CD4-positive, alpha-beta T cell treated with Interleukin-6 for 4 hours (primary cell): ENCODE measurements around the gene RSPRY1.
"Not testable (repeated sequence)": the region's sequence is repeated elsewhere in the genome, so short reads cannot be mapped to it uniquely, and the experiment has no call there.

Source experiments
- DNase-seq: peaks from one replicate; pipeline ENCODE4 v3.0.0-alpha.2; 2020; ENCODE audit warnings: mixed read lengths

RSPRY1 gene

DNA sequence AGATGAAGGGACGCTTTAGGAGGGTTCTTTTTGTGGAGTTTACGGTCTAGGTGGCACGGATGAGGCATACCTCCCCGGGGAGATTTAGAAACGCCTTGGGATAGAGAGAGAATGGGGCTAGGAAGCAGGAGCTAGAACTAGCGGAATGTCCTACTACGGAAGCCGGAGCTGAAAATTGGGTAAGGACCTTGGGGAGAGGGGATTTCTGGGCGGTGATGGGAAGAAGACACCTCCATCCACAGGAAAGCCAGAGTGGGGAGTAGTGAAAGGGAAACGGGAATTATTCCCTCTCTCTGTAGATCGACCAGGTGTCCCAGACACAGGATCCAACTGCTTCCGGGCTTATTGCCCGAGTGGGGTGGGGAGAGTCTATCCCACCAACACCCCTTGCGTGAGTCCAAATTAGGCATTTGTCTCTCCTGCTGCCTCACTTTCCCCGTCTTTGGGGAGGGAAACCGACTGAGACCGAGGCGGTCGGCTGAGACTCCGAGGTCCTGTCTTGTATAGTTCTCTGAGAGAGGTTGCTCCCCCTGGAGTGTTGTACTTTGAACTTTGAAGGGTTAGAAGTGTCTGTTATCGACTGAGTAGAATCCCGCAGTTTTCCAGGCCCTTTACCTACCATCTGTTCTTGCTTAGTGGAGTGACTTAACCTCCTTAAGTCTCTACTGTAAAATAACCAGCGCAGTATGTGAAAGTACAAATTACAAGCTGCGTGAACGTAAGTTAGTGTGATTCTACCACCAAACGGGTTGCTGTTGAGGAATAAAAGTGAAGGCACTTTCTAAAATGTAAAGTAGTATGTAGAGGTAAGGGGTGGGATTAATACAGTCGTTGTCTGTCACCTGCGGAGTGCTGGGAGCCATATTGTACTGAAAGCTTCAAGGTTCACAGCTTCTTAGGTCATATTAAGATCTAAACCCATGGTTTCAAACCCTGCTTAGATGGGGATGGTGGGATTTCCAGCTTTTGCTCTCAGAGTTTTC lies 1.0 kb downstream of the RSPRY1 start:
- peak; percentile 14 for DNase-seq

DNA sequence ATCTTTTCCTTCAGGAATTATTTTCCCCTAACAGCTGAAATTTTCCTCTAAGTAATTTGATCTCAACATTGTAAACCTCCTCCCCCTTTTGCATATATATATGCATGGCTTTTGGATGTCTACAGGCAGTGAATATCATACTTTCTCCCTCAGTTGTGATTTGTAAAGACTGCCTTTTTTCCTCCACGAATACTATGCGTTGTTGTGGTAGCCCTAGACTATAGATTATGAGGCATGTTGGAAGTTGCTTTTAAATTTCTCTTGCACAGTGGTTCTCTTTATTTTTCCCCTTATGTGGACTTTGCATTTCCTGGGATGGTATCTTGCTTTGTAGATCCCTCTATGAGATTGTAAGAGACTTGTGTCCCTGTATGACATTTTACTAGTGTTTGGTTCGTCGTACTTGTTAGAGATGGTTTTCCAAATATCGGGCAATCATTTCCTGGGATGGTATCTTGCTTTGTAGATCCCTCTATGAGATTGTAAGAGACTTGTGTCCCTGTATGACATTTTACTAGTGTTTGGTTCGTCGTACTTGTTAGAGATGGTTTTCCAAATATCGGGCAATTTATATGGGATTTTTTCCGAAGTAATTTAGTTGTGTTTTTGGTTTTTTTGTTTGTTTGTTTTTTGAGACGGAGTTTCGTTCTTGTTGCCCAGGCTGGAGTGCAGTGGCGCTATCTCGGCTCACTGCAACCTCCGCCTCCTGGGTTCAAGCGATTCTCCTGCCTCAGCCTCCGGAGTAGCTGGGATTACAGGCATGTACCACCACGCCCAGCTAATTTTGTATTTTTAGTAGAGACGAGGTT lies 2.0 kb downstream of the RSPRY1 start:
- not testable (repeated sequence) for DNase-seq

DNA sequence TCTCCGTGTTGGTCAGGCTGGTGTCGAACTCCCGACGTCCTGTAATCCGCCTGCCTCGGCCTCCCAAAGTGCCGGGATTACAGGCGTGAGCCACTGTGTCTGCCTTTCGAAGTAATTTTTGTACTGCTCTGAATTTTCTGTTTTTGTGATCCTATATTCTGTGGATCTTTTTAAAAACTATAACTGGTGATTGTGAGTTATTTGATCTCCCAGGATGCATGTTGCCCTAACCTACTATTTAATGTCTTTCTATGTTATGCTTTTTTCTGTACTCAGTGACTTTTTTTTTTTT lies 2.5 kb downstream of the RSPRY1 start:
- DNase-seq = no peak

DNA sequence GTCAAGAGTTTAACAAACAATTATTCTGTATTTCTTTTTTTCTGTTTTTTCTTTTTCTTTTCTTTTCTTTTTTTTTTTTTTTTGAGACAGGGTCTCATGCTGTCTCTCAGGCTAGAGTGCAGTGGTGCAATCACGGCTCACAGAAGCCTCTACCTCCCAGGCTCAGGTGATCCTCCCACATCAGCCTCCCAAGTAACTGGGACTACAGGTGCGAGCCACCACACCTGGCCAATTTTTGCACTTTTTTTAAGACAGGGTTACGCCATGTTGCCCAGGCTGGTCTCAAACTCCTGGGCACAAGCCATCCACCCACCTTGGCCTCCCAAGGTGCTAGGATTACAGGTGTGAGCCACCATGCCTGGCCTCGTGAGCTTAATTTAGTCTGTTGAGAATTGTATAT lies 3.4 kb downstream of the RSPRY1 start:
- not testable (repeated sequence) for DNase-seq

DNA sequence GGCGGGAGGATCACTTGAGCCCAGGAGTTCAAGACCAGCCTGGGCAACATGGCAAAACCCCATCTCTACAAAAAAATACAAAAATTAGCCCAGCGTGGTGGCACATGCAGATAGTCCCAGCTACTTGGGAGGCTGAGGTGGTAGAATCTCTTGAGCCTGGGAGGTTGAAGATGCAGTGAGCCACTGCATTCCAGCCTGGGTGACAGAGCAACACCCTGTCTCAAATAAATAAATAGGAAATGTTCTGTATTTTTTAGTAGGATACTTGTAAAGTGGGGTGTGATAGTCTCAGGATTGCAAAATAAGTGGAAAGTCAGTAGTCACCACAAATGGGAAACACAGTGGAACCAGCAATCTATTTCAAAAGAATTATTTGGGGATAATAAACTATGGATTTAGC lies 4.0 kb downstream of the RSPRY1 start:
- DNase-seq = no peak

DNA sequence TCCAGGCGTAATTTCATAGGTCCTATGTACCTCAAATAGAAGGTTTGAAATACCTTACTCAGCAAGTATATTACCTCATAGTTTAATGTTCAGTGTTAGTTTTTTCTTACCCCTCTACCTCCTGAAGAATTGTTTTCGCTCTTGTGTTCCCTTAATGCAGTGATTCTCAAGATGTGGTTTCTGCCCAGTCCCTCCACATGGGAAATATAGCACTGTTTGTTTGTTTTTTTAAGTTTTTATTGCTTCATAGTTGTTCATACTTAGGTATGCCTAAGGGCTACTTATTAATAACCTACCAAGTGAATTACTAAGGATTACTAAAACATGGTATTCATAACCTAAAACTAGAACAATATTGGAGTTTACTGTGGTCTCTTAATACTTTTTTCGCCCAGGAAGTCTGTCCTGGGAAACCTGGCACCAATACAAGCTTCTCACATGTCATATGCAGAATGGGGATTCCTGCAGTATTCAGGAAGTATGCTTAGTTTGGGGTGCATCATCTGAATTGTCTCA lies 5.0 kb downstream of the RSPRY1 start:
- no peak for DNase-seq

DNA sequence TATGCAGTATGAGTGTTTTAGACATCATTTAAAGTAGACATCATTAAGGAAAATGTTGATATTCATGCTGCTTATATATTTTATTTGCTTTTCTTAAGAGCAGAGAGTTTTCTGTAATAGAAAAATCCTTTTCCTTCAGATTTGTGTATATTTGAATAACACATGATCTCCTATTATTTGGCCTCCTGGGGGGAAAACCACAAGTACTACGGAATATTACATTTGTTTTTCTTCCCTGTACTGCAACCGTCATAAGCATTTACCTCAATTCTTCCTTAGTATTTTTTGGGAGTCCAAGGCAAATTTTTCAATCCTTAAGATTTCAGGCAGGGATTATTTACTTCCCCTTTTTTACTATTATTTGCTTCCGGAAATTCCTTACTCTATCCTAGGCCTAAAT lies 6.0 kb downstream of the RSPRY1 start:
- no peak for DNase-seq

DNA sequence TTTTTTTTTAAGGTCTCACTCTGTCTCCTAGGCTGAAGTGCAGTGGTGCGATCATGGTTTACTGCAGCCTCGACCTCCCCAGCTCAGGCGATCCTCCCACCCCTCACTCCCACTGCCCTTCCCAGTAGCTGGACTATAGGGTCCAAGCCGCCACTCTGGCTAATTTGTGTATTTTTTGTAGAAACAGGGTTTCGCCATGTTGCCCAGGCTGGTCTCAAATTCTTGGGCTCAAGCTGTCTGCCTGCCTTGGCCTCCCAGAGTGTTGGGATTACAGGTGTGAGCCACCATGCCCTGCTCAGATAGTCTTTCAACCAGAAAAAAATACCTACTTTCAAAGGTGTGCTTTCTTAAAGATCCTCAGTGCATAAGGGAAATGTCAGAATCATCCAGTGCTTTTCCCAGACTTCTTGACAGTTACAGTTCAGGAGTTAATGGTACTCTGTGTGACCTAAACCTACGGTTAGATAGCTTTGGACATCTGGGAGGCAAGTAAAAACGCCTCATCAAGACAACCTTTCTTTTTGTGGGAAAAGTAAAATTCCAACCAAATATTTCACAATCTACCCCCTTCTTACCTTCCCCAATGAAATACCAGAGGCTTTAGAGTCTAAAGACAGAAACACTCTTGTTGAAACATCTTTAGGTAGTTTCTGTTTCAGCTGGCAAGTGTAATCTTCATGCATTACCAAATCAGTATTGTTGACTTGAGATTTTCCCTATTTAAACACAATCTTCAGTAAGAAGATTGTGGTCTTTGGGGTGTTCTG lies 6.8 kb downstream of the RSPRY1 start:
- DNase-seq = no peak

DNA sequence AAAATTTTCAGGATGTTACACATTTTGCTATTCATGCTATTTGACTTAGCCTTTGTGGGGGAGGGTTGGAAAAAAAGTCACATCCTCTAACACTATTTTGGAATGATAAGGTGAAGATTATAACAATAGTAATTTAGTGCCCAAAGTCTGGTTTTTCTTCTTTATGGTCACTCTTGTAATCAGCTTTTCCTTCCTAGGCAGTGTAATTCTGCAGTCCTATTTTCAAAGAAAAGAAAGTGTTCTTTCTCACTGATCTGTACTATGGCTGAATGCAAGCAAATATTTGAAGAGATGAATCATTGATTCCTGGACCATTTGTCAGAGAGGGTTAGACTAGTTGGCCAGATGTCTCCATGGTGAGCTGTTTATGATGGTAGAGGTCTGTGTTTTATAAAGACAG lies 8.4 kb downstream of the RSPRY1 start:
- DNase-seq = no peak

DNA sequence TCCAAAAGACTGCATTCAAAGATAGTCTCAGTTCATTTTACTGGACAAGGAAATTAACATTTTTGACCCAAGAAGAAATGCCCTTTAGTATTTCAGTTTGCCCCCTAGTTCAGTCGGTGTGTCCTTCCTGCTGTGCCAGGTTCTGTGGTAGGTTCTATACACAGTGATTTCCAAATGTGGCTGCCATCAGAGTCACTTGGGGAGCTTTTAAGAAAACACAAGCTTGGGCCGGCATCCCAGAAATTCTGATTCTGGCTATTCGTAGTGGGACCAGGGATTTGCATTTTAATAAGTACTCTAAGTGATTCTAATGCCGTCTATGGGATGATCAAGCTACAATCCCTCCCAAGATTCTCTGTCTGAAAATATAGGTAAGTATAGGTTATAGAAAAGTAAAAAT lies 10.2 kb downstream of the RSPRY1 start:
- no peak for DNase-seq

DNA sequence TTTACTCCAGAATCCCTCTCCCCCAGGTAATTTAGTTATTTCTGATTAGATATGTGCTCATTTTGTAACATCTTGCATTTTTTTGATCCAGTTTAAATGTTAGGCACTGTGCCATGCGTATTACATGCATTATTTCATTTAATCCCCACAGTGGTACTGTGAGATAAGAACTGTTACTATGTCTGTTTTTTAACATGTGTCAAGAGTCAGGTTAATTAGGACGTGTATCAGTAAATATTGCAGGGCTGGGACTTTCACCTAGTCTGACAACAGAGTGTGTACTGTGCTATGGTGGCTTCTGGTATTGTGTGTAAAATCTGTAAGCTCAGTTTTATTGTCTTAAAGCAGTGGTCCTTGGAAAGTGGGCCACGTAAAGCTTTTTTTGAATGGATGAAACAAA lies 10.6 kb downstream of the RSPRY1 start:
- DNase-seq = no peak

DNA sequence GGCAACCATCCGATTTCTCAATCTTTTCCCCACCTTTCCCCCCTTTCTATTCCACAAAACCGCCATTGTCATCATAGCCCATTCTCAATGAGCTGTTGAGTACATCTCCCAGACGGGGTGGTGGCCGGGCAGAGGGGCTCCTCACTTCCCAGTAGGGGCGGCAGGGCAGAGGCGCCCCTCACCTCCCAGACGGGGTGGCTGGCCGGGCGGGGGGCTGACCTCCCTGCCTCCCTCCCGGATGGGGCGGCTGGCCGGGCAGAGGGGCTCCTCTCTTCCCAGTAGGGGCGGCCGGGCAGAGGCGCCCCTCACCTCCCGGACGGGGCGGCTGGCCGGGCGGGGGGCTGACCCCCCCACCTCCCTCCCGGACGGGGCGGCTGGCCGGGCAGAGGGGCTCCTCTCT lies 14.2 kb downstream of the RSPRY1 start:
- DNase-seq = not testable (repeated sequence)

DNA sequence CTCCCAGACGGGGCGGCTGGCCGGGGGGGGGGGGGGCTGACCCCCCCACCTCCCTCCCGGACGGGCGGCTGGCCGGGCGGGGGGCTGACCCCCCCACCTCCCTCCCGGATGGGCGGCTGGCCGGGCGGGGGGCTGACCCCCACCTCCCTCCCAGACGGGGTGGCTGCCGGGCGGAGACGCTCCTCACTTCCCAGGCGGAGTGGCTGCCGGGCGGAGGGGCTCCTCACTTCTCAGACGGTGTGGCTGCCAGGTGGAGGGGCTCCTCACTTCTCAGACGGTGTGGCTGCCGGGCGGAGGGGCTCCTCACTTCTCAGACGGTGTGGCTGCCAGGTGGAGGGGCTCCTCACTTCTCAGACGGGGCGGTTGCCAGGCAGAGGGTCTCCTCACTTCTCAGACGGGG lies 14.8 kb downstream of the RSPRY1 start:
- DNase-seq = not testable (repeated sequence)

DNA sequence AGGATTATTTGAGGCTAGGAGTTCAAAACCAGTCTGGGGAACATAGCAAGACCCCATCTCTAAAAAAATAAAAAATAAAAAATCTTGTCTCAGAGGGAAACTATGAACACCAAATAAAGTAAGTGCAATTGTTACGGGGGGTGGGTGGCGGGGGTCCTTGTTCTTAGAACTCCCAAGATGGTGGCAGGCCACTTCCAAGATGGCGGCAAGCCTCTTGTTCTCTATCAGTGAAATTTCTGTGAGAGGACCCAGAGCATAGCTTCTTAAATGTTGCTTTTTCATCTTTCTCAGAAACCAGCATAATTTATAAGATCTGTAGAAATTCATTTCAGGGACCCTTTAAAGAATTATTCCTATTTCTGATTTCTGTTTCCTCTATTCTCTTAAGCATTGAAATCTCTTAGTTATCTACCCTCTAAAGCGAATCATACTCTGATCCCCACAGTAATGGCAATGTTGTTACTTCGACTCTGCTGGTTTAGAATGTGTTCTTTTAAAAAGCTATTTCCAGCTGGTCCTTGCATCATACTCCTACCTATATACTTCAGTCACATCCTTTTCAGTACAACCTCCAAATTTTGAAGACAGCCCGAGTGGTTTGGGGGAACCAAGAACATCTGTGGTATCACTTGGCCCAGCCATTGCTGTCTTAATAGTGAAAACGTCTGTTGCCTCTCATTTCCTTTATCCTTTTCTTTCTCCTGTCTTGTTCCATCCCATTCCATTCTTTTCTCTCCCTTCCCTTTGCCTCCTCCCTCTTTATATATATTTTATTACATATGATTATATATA lies 16.2 kb downstream of the RSPRY1 start:
- no peak for DNase-seq

DNA sequence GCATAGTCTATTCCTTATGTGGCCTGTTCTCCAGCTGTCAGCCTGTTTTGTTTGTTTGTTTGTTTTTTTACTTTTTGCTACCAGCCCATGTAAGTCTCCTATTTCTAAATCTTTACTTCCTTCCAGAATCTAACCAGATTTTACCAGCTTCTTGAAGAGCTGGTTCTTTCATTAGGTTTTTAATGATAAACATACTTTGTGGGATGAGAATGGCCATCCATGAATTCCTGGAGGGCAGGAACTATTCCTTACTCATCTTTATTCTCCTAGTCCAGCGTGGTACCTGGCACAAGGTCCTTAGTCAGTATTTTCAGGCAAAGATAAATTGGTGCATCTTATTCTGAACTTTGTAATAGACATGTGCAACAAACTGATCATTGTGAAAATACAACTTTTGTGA lies 17.3 kb downstream of the RSPRY1 start:
- DNase-seq = no peak

DNA sequence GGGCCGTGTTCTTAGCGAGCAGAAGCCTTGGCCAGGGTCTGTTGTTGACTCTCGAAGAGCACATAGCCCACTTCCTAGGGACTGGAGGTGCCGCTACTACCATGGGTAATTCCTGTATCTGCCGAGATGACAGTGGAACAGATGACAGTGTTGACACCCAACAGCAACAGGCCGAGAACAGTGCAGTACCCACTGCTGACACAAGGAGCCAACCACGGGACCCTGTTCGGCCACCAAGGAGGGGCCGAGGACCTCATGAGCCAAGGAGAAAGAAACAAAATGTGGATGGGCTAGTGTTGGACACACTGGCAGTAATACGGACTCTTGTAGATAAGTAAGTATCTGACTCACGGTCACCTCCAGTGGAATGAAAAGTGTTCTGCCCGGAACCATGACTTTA lies 18.5 kb downstream of the RSPRY1 start:
- DNase-seq = no peak

DNA sequence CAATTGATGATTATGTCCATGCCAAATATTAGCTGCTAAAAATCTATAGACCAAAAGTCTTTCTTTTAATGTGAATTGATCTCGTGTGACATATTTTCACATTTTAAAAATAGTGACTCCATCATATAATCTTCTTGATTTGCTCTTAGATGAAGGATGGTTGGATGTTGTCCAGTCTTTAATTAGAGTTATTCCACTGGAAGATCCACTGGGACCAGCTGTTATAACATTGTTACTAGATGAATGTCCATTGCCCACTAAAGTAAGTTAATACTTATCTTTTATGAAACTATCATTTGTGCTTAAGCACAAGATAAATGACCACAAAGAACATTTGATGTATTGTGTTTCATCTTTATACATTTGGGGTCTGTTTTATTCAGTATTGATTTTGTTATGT lies 22.8 kb downstream of the RSPRY1 start:
- DNase-seq = no peak

DNA sequence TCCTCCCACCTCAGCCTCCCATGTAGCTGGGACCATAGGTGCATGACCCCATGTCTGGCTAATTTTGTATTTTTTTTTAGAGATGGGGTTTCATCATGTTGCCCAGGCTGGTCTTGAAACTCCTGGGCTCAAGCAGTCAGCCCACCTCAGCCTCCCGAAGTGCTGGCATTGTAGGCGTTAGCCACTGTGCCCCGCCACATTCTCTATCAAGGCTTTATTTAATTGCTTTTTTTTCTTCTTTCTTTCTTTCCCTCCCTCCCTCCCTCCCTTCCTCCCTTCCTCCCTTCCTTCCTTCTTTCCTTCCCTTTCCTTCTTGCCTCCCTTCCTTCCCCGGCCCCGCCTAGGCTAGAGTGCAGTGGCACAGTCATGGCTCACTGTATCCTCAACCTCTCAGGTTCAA lies 23.7 kb downstream of the RSPRY1 start:
- no peak for DNase-seq

DNA sequence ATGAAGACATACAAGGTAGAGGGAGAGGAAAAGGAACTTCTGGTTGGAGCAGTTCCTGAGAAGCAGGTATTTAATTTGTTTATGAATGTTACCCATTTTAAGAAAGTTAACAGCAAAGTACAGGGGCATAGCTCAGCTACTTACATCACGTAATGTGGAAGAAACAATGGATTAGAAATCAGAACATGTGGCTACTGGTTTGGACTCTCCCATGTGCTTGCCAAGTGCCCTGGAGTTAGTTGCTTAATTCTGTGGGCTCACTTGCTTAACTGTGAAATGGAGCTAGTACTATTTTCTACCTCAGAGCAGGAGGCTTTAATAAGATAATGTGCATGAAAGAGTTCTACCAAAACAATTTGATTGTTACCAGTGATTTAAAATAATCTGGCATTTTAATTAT lies 27.3 kb downstream of the RSPRY1 start:
- no peak for DNase-seq

DNA sequence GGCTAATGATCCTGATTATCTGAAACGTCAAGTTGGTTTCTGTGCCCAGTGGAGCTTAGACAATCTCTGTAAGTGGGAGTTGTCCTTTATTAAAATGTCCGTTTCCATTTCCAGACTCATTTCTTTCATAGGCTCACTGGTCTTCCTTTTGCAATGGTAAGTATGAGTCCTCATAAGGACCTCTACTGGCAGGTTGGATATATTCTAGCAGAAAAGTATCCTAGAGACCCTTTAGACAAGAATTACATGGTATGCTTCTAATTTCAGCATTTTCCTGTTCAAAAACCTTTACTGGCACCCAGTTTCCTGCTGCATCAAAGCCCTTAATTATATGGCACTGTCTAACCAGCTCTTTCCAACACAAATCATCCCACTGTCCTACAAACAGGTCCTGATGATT lies 30.8 kb downstream of the RSPRY1 start:
- DNase-seq = no peak

DNA sequence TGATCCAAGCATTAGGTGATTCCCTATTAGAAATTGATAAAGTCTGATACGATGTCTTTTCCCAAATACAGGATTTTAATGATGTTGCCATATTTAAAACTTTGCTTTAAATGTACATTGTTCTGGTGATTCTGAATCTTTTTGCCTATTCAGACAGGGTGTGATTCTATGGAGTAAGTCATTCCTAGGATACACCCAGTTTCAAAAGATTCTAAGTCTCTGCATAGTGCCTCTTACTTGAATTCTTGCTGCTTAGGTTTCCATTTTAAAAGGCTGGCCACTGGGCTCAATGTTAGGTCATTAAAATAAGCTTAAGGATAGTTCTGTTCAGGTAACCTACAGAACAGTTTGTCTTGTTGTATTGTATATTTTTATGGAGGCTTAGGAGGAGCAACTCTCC lies 36.9 kb downstream of the RSPRY1 start:
- DNase-seq = no peak

DNA sequence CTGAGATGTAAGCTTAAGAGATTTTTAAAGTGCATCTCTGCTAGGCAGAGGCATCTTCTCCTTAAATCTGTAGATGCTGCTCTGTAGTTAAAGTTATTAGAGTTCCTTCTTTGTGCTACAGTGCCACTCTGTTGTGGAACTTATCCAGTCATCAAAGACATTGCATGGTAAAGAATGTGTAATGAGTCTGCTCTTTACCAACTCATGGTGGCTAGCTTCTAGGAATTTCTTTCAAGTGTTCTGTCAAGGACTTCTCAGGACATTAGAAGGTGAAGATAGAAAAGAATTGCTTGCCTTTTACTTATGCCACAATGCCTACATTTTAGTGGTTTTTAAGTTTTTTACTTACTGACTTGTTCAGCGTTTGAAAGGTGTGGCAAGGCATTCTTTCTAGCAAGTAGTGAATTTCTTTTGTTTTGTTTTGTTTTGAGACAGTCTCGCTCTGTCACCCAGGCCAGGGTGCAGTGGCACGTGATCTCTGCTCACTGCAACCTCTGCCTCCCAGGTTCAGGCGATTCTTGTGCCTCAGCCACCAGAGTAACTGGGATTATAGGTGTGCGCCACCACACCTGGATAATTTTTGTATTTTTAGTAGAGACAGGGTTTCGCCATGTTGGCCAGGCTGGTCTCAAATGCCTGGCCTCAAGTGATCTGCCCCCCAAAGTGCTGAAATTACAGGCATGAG lies 38.7 kb downstream of the RSPRY1 start:
- DNase-seq = no peak
